AG04450 (cell line): ENCODE measurements around the gene IL1RAP. TPM values are rescaled to one million over a fixed set of nuclear protein-coding genes. Genes with fewer than 3 reads are reported as not detected.

Experiments
- CTCF ChIA-PET: fragments of 300-600, 350-600 bp; formaldehyde crosslinking; extraction: SDS; loops from one replicate; lab custom pipeline; 2022; ENCODE audit warnings: antibody characterized with exemption, inconsistent platforms; lab: Charles Lee
- POLR2A ChIA-PET: fragments of 350-600 bp; formaldehyde crosslinking; extraction: SDS; loops from one replicate; lab custom pipeline; 2021; ENCODE audit warnings: antibody characterized with exemption, inconsistent platforms; lab: Yijun Ruan, JAX
- DNase-seq: peaks from one replicate; pipeline ENCODE4 v3.0.0-alpha.2; 2011; ENCODE audit warnings: low read depth, low spot score
- H3K27ac ChIP-seq: one replicate; pipeline ENCODE4 v1.5.1; 2012; ENCODE audit warnings: low read depth, low read length, control low read depth
- H3K27me3 ChIP-seq: one replicate; pipeline ENCODE4 v1.6.0; 2012; ENCODE audit warnings: low read length; ENCODE audit not compliant: control insufficient read depth, insufficient read depth
- H3K4me3 ChIP-seq: 2 replicates; pipeline ENCODE4 v1.5.1; 2011; ENCODE audit warnings: mild to moderate bottlenecking, low read depth, low read length, control low read depth
- H3K9me3 ChIP-seq: 2 replicates; pipeline ENCODE4 v1.5.1; 2012; ENCODE audit warnings: low read length; ENCODE audit not compliant: control insufficient read depth, insufficient read depth
- polyA plus RNA-seq: library from polyadenylated mRNA; depleted of rRNA; stranded (reverse); fragments of >200 nt; gene quantifications from 2 replicates; pipeline ENCODE4 v1.2.3, GENCODE V29; 2011
- TF ChIP-seq, protein P1 (sequence below): IDR thresholded peaks from 2 replicates; pipeline ENCODE4 v1.5.1; 2011; ENCODE audit warnings: low read depth, low read length, control low read depth, inconsistent platforms

Gene IL1RAP
- polyA plus RNA-seq, 1 experiment: 9.9 TPM

GRCh38 chr3:190619353-190619752 is 105.5 kb downstream of the IL1RAP start:
- H3K27ac ChIP-seq: no peak overlapping the region
- TF ChIP-seq, protein P1, sequence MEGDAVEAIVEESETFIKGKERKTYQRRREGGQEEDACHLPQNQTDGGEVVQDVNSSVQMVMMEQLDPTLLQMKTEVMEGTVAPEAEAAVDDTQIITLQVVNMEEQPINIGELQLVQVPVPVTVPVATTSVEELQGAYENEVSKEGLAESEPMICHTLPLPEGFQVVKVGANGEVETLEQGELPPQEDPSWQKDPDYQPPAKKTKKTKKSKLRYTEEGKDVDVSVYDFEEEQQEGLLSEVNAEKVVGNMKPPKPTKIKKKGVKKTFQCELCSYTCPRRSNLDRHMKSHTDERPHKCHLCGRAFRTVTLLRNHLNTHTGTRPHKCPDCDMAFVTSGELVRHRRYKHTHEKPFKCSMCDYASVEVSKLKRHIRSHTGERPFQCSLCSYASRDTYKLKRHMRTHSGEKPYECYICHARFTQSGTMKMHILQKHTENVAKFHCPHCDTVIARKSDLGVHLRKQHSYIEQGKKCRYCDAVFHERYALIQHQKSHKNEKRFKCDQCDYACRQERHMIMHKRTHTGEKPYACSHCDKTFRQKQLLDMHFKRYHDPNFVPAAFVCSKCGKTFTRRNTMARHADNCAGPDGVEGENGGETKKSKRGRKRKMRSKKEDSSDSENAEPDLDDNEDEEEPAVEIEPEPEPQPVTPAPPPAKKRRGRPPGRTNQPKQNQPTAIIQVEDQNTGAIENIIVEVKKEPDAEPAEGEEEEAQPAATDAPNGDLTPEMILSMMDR: no peak
- CTCF ChIA-PET: no interaction called here
- no peak overlapping the region for H3K4me3 ChIP-seq
- H3K27me3 ChIP-seq: no peaks in the 10 kb centered on the region
- POLR2A ChIA-PET: no interaction called here
- DNase-seq: no peak
- H3K9me3 ChIP-seq: no peaks in the 10 kb centered on the region

GRCh38 chr3:190619761-190620160 is 105.9 kb downstream of the IL1RAP start:
- Histone ChIP-seq H3K9me3 (no peaks in the 10 kb centered on the region), H3K4me3 (no peak overlapping the region), H3K27me3 (no peaks in the 10 kb centered on the region), H3K27ac (no peak overlapping the region)
- POLR2A ChIA-PET: no interaction called here
- DNase-seq: no peak
- CTCF ChIA-PET: no interaction called here
- TF ChIP-seq, protein P1: no peak

- TF ChIP-seq, protein P1: no peak
- H3K9me3 ChIP-seq: no peaks in the 10 kb centered on the region
- no peak overlapping the region for H3K27ac ChIP-seq
- CTCF ChIA-PET: interaction anchor here (0.6 kb wide), 1 partner anchor 178 kb away, joined by 3 read pairs; no protein-coding TSS in a partner anchor
- no peak for DNase-seq
- H3K27me3 ChIP-seq: no peaks in the 10 kb centered on the region
- no peak overlapping the region for H3K4me3 ChIP-seq
- POLR2A ChIA-PET: no interaction called here
Observed at GRCh38 chr3:190620886-190621608, 107.2 kb downstream of the IL1RAP start.

GRCh38 chr3:190621927-190622326 is 108.0 kb downstream of the IL1RAP start:
- Histone ChIP-seq H3K27me3 (no peaks in the 10 kb centered on the region), H3K4me3 (no peak overlapping the region), H3K27ac (no peak overlapping the region), H3K9me3 (no peaks in the 10 kb centered on the region)
- no peak for DNase-seq
- ChIA-PET CTCF (no interaction called here), POLR2A (no interaction called here)
- TF ChIP-seq, protein P1: no peak

DNA sequence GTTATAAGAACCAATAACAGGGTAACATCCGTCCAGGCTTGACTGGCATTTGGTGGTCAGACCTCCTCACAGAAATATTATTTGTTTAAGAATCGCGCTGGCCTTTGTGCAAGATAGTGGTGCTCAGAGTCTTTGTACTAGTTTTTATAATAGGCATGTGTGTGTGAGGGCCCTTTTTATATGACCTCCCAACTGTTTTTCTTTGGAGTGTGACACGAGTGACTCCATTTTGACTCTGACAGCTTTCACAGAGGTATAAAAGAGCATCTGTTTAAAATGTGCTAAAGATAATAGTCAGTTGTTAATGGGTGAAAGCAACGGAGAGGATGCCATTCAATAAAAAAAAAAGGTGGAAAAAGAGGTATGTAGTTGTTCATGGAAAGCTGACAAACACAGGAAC is 110.4 kb downstream of the IL1RAP start:
- ChIA-PET POLR2A (no interaction called here), CTCF (no interaction called here)
- no peak overlapping the region for H3K4me3 ChIP-seq
- H3K27me3 ChIP-seq: no peaks in the 10 kb centered on the region
- H3K9me3 ChIP-seq: no peaks in the 10 kb centered on the region
- no peak overlapping the region for H3K27ac ChIP-seq
- no peak for DNase-seq
- TF ChIP-seq, protein P1: no peak
